Stromal cell of bone marrow (primary cell): ENCODE measurements around the gene ZMAT3.
"Not testable (repeated sequence)": the region's sequence is repeated elsewhere in the genome, so short reads cannot be mapped to it uniquely, and the experiment has no call there.

Source experiments
- DNase-seq: peaks from one replicate; pipeline ENCODE4 v3.0.0-alpha.2; 2012; ENCODE audit warnings: low read depth

Gene ZMAT3

DNA sequence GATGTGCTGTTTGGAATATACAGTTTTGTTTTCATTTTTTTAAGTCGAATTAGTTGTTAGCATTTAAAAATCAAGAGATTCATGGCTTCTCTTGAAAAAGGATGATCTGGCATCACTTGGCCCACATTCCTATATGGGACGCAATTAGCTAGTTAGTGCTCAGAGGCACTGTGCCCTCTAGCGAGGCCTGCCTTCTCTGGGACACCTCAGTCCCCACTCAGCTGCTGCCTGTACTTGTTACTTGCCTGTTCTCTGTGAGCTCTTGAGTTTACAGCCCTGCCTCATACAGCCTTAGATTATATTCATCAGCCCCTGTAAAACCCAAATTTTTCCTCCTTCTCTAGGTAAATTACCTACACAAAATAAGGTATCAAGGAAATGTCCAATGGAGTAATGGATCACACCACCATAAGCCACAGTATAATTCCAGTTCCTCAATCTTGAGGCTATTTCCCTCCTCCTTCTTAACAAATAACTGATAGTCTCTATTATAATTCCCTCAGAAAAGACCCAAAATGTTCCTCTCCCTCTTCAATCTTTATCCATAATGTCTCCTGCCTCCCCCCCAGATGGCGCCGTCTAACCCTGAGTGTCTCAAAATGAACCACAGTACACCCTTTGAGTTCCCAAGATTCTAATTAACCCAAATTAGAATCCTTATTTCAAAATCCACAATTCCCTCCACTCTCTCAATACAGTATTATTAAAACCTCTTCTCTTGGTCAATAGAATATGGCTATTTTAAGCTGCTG, 2.7 kb downstream of the ZMAT3 start:
- peak; percentile 22 for DNase-seq

DNA sequence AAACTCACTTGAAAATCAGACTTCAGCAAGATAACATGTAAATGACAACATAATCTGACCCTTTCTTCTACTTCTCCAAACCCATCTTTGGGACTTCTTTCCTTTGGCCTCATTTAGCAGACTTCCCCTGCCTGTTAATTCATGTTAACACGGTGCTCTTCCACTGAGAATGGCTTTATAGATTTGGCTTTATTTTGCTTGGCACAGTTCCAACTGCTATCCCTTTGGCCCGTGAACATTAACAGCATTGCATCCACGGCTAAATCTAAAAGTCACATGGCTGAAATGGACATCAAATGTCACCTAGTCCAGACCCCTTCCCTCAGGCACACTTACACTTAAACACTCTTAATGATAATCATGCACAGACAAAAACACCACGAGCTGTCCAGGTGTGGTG, 3.8 kb downstream of the ZMAT3 start:
- no peak for DNase-seq

DNA sequence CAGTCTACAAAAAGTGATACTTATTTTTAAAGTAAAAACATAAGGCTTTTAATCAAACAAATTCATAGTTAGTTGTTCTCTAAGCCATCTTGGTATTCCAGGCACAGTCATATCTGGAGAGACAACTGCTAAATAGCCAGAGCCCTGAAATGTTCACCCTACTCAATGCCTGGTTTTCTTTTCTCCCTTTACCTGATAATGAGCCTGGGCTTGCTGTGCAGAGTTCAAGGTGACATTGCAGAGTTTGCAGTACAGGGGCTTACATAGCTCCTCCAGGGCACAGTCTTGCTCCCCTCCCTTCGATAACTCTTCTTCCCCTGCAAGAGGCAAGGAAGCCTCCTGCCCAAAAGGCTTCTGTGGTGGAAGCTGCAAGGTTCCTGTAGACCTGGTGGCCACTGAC, 4.3 kb downstream of the ZMAT3 start:
- no peak for DNase-seq

DNA sequence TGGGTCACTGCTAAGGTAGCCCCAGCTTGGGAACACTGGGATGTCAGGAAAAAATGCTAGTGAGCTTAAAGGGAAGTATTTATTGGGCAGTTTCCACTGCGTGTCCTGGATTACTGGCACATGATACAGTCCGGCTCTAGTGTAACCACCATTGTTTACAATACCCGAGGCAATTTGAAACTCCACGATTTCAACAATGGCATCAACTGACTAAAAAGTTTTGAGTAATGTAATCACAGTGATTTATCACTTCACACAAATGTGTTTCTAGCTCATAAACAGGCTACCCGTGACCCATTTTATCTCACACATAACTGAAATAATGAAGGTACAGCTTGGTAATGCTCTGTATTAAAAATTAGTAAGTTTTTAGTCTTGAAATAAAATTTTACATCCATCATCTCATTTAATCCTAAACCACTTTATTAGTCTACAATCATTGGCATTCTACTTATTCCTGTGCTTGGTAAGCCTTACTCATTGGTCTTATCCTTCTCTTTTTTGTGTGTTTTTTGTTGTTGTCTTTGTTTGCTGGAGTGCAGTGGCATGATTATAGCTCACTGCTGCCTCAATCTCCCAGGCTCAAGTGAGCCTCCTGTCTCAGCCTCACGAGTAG, 7.6 kb downstream of the ZMAT3 start:
- DNase-seq, result no peak

DNA sequence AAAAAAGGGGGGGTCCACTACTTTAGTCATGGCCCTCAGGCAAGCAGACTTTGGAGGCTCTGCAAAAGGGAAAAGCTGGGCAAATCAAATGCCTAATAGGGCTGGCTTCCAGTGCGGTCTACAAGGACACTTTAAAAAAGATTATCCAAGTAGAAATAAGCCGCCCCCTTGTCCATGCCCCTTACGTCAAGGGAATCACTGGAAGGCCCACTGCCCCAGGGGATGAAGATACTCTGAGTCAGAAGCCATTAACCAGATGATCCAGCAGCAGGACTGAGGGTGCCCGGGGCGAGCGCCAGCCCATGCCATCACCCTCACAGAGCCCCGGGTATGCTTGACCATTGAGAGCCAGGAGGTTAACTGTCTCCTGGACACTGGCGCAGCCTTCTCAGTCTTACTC, 15.3 kb downstream of the ZMAT3 start:
- no peak for DNase-seq

DNA sequence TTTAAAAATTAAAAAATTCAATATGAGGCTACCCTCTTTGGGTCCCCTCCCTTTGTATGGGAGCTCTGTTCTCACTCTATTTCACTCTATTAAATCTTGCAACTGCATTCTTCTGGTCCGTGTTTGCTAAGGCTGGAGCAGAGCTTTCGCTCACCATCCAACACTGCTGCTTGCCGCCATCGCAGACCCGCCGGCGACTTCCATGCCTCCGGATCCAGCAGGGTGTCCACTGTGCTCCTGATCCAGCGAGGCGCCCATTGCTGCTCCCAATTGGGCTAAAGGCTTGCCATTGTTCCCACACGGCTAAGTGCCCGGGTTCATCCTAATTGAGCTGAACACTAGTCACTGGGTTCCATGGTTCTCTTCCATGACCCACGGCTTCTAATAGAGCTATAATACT, 17.0 kb downstream of the ZMAT3 start:
- not testable (repeated sequence) for DNase-seq

DNA sequence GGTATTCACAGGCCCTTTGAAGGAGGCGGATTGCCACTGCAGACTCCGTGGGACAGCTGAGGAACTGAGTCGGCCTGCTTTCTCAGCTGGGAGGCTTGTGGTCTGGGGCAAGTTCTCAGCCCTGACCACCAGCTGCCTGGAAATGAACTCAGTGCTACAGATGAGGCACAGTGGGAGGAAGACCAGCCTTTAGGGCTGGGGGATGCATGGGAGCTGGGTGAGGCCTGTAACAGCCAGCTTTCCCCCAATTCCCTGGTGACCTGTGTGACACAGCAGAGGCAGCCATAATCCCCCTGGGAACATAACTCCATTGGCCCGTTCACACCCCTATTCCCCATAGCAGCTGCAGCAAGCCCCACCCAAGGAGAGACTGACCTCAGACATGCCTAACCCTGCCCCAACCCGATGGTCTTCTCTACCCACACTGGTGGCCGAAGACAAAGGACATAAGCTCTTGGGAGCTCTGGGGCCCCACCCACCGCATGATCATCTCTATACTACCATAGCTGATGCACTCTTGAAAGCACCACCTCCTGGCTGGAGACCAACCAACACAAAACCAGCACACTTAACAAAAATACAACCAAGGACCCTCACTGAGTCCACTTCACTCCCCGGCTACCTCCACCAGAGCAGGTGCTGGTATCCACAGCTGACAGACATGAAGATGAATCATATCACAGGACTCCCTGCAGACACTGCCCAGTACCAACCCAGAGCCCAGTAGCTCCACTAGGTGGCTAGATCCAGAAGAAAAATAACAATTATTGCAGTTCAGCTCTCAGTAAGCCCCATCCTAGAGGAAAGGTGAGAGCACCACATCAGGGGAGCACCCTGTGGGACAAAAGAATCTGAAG, 24.9 kb downstream of the ZMAT3 start:
- DNase-seq, result no peak

DNA sequence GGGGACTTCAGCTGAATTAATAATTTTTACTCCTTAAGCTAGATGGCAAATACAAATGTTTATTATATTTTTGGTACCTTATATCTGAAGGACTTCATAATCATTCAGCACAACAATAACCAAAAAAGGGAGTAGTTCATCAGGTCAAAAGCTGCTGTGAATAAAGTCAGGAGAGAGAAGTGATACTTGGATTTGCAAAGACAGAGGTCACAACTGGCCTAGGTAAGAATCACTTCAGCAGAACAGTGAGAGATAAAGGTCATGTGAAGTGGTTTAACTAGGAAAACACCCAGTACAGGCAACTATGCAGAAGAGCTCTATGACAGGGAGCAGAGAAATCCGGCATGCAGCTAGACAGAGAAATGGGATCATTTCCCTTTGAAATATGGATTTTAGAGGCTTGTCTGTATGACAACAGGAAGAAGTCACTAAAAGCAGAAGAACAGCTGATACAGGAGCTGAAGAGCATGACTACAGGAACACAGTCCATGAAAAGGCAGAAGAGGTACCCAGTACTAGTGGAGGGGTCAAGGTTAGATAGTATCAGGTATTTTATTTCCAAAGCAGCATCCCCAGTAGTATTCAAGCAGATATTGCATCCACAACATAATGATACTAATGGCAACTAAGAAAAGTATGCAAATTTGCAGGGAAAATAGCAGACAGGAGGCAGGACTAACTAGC, 25.7 kb downstream of the ZMAT3 start:
- DNase-seq, result no peak

DNA sequence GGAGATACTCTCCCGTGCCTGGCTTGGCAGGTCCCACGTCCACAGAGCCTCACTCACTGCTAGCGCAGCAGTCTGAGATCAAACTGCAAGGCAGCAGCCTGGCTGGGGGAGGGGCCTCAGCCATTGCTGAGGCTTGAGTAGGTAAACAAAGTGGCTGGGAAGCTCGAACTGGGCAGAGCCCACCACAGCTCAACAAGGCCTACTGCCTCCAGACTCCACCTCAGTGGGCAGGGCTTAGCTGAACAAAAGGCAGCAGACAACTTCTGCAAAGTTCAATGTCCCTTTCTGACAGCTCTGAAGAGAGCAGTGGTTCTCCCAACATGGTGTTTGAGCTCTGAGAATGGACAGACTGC, 32.7 kb downstream of the ZMAT3 start:
- DNase-seq, result not testable (repeated sequence)

DNA sequence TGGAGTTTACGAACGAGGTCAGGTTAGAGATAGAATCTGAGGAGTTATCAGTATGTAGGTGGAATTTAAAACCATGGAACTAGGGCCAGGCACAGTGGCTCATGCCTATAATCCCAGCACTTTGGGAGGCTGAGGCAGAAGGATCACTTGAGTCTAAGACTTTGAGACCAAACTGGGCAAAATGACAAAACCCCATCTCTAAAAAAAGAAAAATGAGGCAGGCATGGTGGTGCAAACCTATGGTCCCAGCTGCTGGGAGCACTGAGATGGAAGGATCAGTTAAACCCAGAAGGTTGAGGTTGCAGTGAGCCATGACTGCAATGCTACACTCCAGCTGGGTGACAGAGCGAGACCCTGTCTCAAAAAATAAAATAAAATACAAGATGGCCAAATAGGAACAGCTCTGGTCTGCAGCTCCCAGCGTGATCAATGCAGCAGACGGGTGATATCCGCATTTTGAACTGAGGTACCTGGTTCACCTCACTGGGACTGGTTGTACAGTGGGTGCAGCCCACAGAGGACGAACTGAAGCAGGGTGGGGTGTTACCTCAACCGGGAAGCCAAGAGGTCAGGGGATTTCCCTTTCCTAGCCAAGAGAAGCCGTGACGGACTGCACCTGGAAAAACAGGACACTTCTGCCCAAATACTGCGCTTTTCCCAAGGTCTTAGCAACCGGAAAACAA, 33.3 kb downstream of the ZMAT3 start:
- no peak for DNase-seq

DNA sequence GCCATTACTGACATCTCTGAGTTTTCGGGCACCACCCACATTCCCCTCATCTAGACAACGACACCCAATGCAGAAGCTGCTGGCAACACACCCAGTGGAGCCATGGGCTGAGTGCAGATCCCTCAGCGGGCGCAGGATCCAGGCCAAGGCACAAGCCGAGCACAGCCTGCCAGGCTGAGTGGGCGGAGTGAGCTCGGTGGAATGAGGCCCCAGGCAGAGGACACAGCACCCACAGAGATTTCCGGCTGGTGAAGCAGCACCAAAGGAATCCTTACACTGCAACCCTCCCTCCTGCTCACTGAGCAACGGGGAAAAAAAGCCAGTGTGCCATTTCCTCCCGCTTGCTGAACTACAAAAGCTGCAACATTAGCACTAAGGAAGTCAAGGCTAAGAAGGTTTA, 34.3 kb downstream of the ZMAT3 start:
- DNase-seq, result peak; percentile 68

DNA sequence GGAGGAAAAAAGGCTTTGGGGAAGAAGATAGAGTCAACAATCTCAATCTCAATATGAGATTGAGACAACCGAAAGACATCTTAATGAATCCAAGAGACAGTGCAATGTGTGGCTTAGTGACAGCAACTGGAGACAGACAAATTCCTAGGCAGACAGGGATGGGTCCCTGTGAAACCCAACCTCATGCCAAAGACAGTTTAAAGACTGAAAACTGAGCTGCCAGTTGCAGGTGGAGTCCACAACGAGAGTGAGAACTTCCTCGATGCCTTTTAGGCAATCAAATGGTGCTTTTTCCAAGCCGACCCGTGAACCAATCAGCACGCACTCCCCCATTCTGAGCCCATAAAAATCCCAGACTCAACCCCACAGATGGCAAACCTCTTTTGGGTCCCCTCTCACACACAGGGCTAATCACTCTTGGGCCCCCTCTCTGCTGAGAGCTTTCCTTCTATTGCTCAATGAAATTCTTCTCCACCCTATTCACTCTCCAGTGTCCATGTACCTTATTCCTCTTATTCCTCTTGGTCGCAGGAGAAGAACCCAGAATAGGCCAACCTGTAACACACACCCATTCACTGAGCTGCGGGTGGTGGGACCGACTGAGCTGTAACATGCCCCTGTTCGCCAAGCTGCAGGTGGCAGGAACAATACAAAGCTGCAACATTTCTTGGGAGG, 34.8 kb downstream of the ZMAT3 start:
- DNase-seq, result no peak

DNA sequence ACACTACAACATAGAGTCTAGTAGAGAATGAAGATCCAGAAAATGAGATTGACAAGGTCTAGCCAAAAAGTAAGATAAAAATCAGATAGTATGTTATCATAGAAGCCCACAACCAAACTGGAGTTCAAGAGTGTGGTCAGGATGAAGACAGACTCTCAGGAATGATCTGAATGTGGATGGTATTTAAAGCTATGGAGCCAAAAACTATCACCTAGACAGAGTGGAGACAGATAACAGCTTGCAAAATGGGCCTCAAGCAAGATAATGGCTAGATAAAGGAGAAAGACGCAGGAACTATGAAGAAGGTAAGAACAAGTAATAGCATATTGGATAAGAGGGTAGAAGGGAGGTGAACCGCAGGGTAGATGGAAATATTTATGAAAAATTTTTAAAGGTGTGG, 35.4 kb downstream of the ZMAT3 start:
- no peak for DNase-seq

DNA sequence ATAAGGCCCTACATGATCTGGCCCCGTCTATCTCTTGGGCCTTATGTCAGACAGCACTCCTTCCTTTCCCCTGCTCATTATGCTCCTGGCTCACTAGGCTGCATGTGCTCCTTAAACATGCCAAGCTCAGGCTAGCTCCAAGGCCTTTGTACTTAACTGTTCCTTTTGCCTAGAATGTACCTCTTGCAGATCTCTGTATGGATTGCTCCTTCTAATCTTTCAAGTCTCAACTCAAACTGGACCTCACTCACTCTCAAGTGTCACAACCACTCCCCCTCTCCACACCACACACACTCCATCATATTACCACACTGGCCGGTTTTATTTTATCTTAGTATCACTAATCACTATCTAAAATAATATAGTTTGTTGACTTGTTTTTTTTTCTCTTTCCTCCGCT, 36.4 kb downstream of the ZMAT3 start:
- DNase-seq, result no peak

DNA sequence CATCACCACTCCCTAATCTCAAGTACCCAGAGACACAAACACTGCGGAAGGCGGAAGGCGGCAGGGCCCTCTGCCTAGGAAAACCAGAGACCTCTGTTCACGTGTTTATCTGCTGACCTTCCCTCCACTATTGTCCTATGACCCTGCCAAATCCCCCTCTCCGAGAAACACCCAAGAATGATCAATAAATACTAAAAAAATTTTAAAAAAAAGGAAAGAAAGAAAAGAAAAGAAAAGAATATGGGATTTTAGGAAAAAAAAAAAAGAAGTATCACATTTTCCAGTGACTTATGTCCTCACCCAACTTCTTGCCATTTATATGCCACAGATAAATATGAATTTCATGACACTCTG, 38.3 kb downstream of the ZMAT3 start:
- DNase-seq, result not testable (repeated sequence)

DNA sequence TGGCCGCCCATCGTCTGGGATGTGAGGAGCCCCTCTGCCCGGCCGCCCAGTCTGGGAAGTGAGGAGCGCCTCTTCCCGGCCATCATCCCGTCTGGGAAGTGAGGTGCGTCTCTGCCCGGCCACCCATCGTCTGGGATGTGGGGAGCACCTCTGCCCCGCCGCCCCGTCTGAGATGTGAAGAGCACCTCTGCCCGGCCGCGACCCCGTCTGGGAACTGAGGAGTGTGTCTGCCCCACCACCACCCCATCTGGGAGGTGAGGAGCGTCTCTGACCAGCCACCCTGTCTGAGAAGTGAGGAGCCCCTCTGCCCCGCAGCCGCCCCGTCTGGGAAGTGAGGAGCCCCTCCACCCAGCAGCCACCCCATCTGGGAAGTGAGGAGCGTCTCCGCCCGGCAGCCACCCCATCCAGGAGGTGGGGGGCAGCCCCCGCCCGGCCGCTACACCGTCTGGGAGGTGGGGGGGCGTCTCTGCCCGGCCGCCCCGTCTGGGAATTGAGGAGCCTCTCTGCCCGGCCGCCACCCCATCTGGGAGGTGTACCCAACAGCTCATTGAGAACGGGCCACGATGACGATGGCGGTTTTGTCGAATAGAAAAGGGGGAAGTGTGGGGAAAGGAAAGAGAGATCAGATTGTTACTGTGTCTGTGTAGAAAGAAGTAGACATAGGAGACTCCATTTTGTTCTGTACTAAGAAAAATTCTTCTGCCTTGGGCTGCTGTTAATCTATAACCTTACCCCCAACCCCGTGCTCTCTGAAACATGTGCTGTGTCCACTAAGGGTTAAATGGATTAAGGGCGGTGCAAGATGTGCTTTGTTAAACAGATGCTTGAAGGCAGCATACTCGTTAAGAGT, 38.9 kb downstream of the ZMAT3 start:
- DNase-seq, result not testable (repeated sequence)

DNA sequence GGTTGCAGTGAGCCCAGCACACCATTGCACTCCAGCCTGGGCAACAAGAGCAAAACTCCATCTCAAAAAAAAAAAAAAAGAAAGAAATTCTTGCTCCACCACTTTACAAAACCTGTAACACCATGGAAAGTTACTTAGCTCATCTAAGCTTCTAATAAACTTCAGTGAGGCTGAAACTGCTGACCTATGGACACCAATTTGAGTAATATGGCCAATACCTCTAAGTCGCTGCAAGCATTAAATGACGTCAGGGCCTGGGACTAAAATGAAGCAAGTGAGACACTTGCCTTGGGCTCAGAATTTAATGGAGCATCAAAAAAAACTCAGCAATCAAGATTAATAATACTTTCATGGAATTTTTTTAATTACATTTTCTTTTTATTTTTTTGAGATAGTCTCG, 42.5 kb downstream of the ZMAT3 start:
- DNase-seq, result no peak

DNA sequence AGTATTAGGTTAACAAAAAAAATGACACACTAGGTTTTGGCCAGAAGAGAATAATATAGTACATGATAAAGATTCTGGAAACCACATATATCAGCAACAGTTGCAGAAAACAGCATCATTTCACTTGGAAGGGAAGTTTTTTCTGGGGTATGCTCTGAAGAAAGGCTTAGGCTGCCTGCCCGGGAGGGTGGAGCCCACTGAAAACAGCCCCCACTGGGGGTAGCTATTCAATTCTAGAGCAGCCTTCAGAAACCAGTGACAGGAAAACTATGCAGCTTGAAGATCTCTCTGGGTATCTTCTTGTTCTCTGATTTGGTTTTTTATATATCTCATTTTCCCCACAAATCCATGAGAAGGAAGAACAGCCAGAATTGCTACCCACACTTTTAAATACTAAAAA, 43.2 kb downstream of the ZMAT3 start:
- no peak for DNase-seq

DNA sequence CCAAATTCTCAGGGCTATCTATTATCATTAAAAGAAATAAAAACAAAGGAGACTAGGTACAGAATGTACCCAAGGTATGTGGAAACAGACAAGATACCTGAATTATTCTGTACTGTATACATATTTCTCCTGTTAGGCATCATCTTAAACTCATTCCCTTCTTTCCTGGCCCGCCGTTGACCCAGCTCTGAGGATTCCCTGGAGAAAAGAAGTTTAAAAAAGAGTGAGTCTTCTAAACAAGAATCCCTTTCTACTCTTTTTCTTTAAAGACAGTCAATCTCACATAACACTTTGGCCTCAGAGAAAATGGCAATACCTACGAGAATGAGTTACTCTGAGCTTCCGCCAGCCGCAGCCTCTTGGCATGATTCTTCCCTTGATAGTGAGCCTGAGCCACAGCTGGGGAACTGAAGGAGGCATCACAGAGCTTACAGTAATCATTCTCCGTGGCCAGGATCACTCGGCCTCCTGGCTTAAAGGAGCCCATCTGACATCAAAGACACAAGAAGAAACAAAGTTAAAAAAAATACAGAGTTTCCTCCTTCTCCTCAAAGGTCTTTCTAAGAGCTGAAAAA, 44.2 kb downstream of the ZMAT3 start:
- no peak for DNase-seq

DNA sequence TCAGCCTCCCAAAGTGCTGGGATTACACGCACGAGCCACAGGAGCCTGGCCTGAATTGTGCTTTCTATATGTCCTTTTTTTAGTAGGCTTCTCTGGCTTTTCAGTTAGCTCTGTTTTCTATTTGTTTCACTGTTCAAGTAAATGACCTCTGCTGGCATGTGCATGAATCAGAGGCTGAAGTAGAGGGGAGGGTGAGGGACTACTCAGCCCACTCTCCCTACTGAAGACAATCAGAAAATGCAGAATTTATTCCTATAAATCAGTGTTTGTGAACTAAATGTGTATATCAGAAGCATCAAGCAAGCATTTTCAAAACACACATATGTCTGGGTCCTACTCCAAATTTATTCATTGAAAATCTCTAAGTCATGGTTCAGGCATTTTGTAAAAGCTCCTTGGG, 45.0 kb downstream of the ZMAT3 start:
- DNase-seq, result no peak
